HEK293 (cell line): ENCODE measurements around the gene VAT1L.

Experiments used
- CTCF ChIA-PET: fragments of 350-600 bp; formaldehyde crosslinking; extraction: SDS; loops from one replicate; lab custom pipeline; 2021; ENCODE audit warnings: antibody characterized with exemption; lab: Yijun Ruan, JAX
- POLR2A ChIA-PET: fragments of 300-600 bp; formaldehyde crosslinking; extraction: SDS; loops from one replicate; lab custom pipeline; 2020; ENCODE audit warnings: antibody characterized with exemption, inconsistent platforms; lab: Yijun Ruan, JAX
- H3K27ac ChIP-seq: fragments of 200-500 bp; sonication (Bioruptor generic); 2 replicates; pipeline ENCODE4 v1.5.1; 2014; ENCODE audit warnings: low read depth, low read length, control low read depth, inconsistent platforms; ENCODE audit errors: extremely low read depth
- H3K36me3 ChIP-seq, 2 experiments: fragments of 200-500 bp in 1 of 2; sonication (Bioruptor generic) in 1 of 2; 1 replicate in 1 of 2; 2 replicates in 1 of 2; pipeline ENCODE4 v1.5.1; 2014 to 2017; ENCODE audit warnings: inconsistent platforms in 2 of 2, low read length in 2 of 2; ENCODE audit not compliant: control insufficient read depth in 2 of 2, insufficient read depth in 1 of 2
- H3K4me1 ChIP-seq: fragments of 200-500 bp; sonication (Bioruptor generic); 2 replicates; pipeline ENCODE4 v1.5.1; 2014; ENCODE audit warnings: mild to moderate bottlenecking, low read length, inconsistent platforms; ENCODE audit not compliant: control insufficient read depth, insufficient read depth
- H3K4me3 ChIP-seq: 2 replicates; pipeline ENCODE4 v1.5.1; 2011; ENCODE audit warnings: low read depth, mild to moderate bottlenecking, control low read depth, low read length, moderate library complexity
- H3K9me3 ChIP-seq: fragments of 200-500 bp; sonication (Bioruptor generic); 2 replicates; pipeline ENCODE4 v1.5.1; 2014; ENCODE audit warnings: low read depth, low read length, inconsistent platforms; ENCODE audit not compliant: control insufficient read depth, insufficient read depth
- INSM2 ChIP-seq: fragments of 450-650 bp; formaldehyde crosslinking; IDR thresholded peaks from 2 replicates; pipeline ENCODE4 v1.5.1; 2016; ENCODE audit warnings: missing biosample characterization, missing genetic modification characterization
- KLF9 ChIP-seq: fragments of 450-650 bp; formaldehyde crosslinking; IDR thresholded peaks from 2 replicates; pipeline ENCODE4 v1.5.1; 2016; ENCODE audit warnings: missing biosample characterization, missing genetic modification characterization, low read depth
- PATZ1 ChIP-seq: fragments of 450-650 bp; formaldehyde crosslinking; IDR thresholded peaks from 2 replicates; pipeline ENCODE4 v1.5.1; 2016; ENCODE audit warnings: missing biosample characterization, missing genetic modification characterization
- SP2 ChIP-seq: fragments of 450-650 bp; formaldehyde crosslinking; IDR thresholded peaks from 2 replicates; pipeline ENCODE4 v1.5.1; 2016; ENCODE audit warnings: missing biosample characterization, missing genetic modification characterization
- TRIM28 ChIP-seq: IDR thresholded peaks from 2 replicates; pipeline ENCODE4 v1.6.1; 2011; ENCODE audit warnings: low read length, control low read depth, borderline replicate concordance
- TSHZ1 ChIP-seq: fragments of 450-650 bp; formaldehyde crosslinking; IDR thresholded peaks from 2 replicates; pipeline ENCODE4 v1.5.1; 2016; ENCODE audit warnings: missing biosample characterization, missing genetic modification characterization, borderline replicate concordance
- WT1 ChIP-seq: fragments of 450-650 bp; formaldehyde crosslinking; IDR thresholded peaks from 2 replicates; pipeline ENCODE4 v1.5.1; 2016; ENCODE audit warnings: missing biosample characterization, missing genetic modification characterization
- ZBTB1 ChIP-seq: fragments of 450-650 bp; formaldehyde crosslinking; IDR thresholded peaks from 2 replicates; pipeline ENCODE4 v1.5.1; 2016; ENCODE audit warnings: missing biosample characterization, missing genetic modification characterization
- ZBTB26 ChIP-seq: fragments of 450-650 bp; formaldehyde crosslinking; optimal IDR thresholded peaks from 2 replicates; pipeline ENCODE3; 2016; ENCODE audit warnings: missing biosample characterization, mild to moderate bottlenecking, missing genetic modification characterization
- ZBTB48 ChIP-seq: fragments of 450-650 bp; formaldehyde crosslinking; IDR thresholded peaks from 2 replicates; pipeline ENCODE4 v1.5.1; 2016; ENCODE audit warnings: missing biosample characterization, missing genetic modification characterization
- ZFP37 ChIP-seq: fragments of 450-650 bp; formaldehyde crosslinking; IDR thresholded peaks from 2 replicates; pipeline ENCODE4 v1.5.1; 2016; ENCODE audit warnings: missing biosample characterization, missing genetic modification characterization
- ZNF121 ChIP-seq: fragments of 450-650 bp; formaldehyde crosslinking; IDR thresholded peaks from 2 replicates; pipeline ENCODE4 v1.5.1; 2016; ENCODE audit warnings: missing biosample characterization, missing genetic modification characterization
- ZNF184 ChIP-seq: fragments of 450-650 bp; IDR thresholded peaks from 2 replicates; pipeline ENCODE4 v1.5.1; 2018; ENCODE audit warnings: missing biosample characterization, mild to moderate bottlenecking, missing genetic modification characterization
- ZNF223 ChIP-seq: fragments of 450-650 bp; formaldehyde crosslinking; IDR thresholded peaks from 2 replicates; pipeline ENCODE4 v1.5.1; 2016; ENCODE audit warnings: missing biosample characterization, missing genetic modification characterization
- ZNF24 ChIP-seq: fragments of 450-650 bp; formaldehyde crosslinking; IDR thresholded peaks from 2 replicates; pipeline ENCODE4 v1.5.1; 2016; ENCODE audit warnings: missing biosample characterization, missing genetic modification characterization
- ZNF341 ChIP-seq: fragments of 450-650 bp; formaldehyde crosslinking; IDR thresholded peaks from 2 replicates; pipeline ENCODE4; 2016; ENCODE audit warnings: low read depth, missing biosample characterization, missing genetic modification characterization
- ZNF404 ChIP-seq: fragments of 450-650 bp; formaldehyde crosslinking; IDR thresholded peaks from 2 replicates; pipeline ENCODE4 v1.5.1; 2017; ENCODE audit warnings: missing biosample characterization, missing genetic modification characterization
- ZNF426 ChIP-seq: fragments of 450-650 bp; formaldehyde crosslinking; IDR thresholded peaks from 2 replicates; pipeline ENCODE4 v1.5.1; 2017; ENCODE audit warnings: missing biosample characterization, missing genetic modification characterization, mild to moderate bottlenecking, inconsistent platforms, moderate library complexity
- ZNF501 ChIP-seq: fragments of 450-650 bp; formaldehyde crosslinking; IDR thresholded peaks from 2 replicates; pipeline ENCODE4 v1.5.1; 2016; ENCODE audit warnings: missing biosample characterization, missing genetic modification characterization
- ZNF544 ChIP-seq: fragments of 450-650 bp; formaldehyde crosslinking; IDR thresholded peaks from 2 replicates; pipeline ENCODE4 v1.5.0; 2017; ENCODE audit warnings: missing biosample characterization, missing genetic modification characterization
- ZNF561 ChIP-seq: fragments of 450-650 bp; IDR thresholded peaks from 2 replicates; pipeline ENCODE4 v1.5.1; 2018; ENCODE audit warnings: missing biosample characterization, missing genetic modification characterization, borderline replicate concordance
- ZNF621 ChIP-seq: fragments of 450-650 bp; formaldehyde crosslinking; IDR thresholded peaks from 2 replicates; pipeline ENCODE4 v1.5.1; 2017; ENCODE audit warnings: missing biosample characterization, missing genetic modification characterization
- ZNF658 ChIP-seq: fragments of 450-650 bp; formaldehyde crosslinking; IDR thresholded peaks from 2 replicates; pipeline ENCODE4; 2016; ENCODE audit warnings: missing biosample characterization, missing genetic modification characterization
- ZNF768 ChIP-seq: fragments of 450-650 bp; formaldehyde crosslinking; IDR thresholded peaks from 2 replicates; pipeline ENCODE4 v1.5.1; 2018; ENCODE audit warnings: missing biosample characterization, mild to moderate bottlenecking, missing genetic modification characterization
- ZNF777 ChIP-seq: fragments of 450-650 bp; formaldehyde crosslinking; IDR thresholded peaks from 2 replicates; pipeline ENCODE4 v1.5.1; 2017; ENCODE audit warnings: missing biosample characterization, missing genetic modification characterization, borderline replicate concordance
- ZNF791 ChIP-seq: fragments of 450-650 bp; formaldehyde crosslinking; IDR thresholded peaks from 2 replicates; pipeline ENCODE4 v1.5.1; 2016; ENCODE audit warnings: missing biosample characterization, missing genetic modification characterization
- ZSCAN5A ChIP-seq: fragments of 450-650 bp; formaldehyde crosslinking; IDR thresholded peaks from 2 replicates; pipeline ENCODE4 v1.5.1; 2016; ENCODE audit warnings: missing biosample characterization, missing genetic modification characterization

Gene VAT1L

GRCh38 chr16:77946823-77947222 lies 158.5 kb downstream of the VAT1L start:
- ChIA-PET POLR2A (no interaction called here), CTCF (no interaction called here)
- Histone ChIP-seq H3K27ac (no peak overlapping the region), H3K9me3 (no peaks in the 10 kb centered on the region), H3K4me1 (0 out of 2 replicates have a peak, but pooled peaks cover 4% of the 10 kb centered on the region), H3K36me3 (no peaks in the 10 kb centered on the region), H3K4me3 (no peak overlapping the region)
- no peak for TF ChIP-seq ZNF404 (tag by site-specific recombination)
- TF ChIP-seq ZNF561 (tag by site-specific recombination) = peak; percentile 48; the same call in 1 of the 2 replicates
- no peak for TF ChIP-seq ZNF121 (tag by site-specific recombination)
- no peak for TF ChIP-seq PATZ1 (tag by site-specific recombination)
- no peak for TF ChIP-seq ZBTB26 (tag by site-specific recombination)
- no peak for TF ChIP-seq SP2 (tag by site-specific recombination)
- no peak for TF ChIP-seq ZNF184 (tag by site-specific recombination)
- TF ChIP-seq ZNF544 (tag by site-specific recombination) = no peak
- no peak for TF ChIP-seq ZNF768
- no peak for TF ChIP-seq ZNF501 (tag by site-specific recombination)
- TF ChIP-seq WT1 (tag by site-specific recombination) = no peak
- TF ChIP-seq ZNF621 = no peak
- no peak for TF ChIP-seq ZNF777 (tag by site-specific recombination)
- 0 out of 2 replicates have a peak, but pooled peaks have one; percentile 30 for TF ChIP-seq ZBTB48 (tag by site-specific recombination)
- no peak for TF ChIP-seq ZNF426 (tag by site-specific recombination)
- TF ChIP-seq ZNF658 (tag by site-specific recombination) = no peak
- TF ChIP-seq ZNF341 (tag by site-specific recombination) = peak; percentile 56
- no peak for TF ChIP-seq TSHZ1
- no peak for TF ChIP-seq ZNF791 (tag by site-specific recombination)
- no peak for TF ChIP-seq ZBTB1 (tag by site-specific recombination)
- TF ChIP-seq KLF9 = no peak
- TF ChIP-seq ZFP37 (tag by site-specific recombination) = no peak
- no peak for TF ChIP-seq ZSCAN5A
- TF ChIP-seq ZNF223 = no peak
- TF ChIP-seq ZNF24 = no peak
- no peak for TF ChIP-seq INSM2 (tag by site-specific recombination)
- TF ChIP-seq TRIM28 = peak; percentile 84
